LNCAP (cell line): ENCODE data around the gene AMPD2.

Experiments
- TF ChIP-seq, protein P1 (sequence below): fragments of 450-650 bp; IDR thresholded peaks from 2 replicates; pipeline ENCODE4 v1.5.1; 2017; ENCODE audit warnings: mild to moderate bottlenecking

Gene AMPD2

DNA sequence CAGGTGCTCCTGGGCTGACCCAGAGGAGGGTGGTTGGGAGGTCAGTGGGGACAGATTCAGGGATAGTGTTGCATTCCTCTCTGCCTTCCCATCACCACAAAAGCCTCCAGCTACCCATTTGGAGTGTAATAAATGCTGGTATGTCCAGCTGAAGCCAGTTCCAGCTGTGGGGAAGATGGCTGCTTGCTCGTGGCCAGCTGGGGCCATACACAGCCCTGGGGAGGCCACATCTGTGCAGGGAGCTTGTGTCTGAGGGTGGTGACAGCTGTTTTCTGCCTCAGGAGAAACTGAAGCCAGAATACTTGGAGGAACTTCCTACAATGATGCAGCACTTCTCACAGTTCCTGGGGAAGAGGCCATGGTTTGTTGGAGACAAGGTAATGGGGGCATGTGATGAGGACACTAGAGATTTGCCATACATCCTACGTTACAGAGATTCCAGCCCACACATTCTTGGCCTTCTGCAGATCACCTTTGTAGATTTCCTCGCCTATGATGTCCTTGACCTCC lies 39.0 kb downstream of the AMPD2 start:
- TF ChIP-seq, protein P1, sequence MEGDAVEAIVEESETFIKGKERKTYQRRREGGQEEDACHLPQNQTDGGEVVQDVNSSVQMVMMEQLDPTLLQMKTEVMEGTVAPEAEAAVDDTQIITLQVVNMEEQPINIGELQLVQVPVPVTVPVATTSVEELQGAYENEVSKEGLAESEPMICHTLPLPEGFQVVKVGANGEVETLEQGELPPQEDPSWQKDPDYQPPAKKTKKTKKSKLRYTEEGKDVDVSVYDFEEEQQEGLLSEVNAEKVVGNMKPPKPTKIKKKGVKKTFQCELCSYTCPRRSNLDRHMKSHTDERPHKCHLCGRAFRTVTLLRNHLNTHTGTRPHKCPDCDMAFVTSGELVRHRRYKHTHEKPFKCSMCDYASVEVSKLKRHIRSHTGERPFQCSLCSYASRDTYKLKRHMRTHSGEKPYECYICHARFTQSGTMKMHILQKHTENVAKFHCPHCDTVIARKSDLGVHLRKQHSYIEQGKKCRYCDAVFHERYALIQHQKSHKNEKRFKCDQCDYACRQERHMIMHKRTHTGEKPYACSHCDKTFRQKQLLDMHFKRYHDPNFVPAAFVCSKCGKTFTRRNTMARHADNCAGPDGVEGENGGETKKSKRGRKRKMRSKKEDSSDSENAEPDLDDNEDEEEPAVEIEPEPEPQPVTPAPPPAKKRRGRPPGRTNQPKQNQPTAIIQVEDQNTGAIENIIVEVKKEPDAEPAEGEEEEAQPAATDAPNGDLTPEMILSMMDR: no peak

DNA sequence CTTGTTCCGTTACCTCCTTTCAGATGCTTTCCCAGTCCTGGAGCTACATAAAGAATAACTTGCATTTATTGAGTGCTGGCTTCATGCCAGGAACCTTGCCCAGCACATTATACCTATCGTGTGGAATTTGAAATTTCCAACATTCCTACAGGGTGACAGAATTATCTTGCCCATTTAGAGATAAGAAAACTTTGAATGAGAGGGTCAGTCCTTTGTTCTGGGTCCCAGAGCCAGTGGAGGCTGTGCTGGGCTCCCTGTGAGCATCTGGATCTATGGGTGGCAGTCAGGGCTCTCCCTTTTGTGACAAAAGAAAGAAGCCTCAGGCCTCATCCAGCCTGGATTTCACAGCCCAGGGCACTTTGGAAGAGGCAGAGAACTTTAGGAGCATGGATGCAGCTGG lies 39.5 kb downstream of the AMPD2 start:
- TF ChIP-seq, protein P1: no peak

GRCh38 chr1:109659997-109660690 lies 40.5 kb downstream of the AMPD2 start:
- TF ChIP-seq, protein P1: no peak

DNA sequence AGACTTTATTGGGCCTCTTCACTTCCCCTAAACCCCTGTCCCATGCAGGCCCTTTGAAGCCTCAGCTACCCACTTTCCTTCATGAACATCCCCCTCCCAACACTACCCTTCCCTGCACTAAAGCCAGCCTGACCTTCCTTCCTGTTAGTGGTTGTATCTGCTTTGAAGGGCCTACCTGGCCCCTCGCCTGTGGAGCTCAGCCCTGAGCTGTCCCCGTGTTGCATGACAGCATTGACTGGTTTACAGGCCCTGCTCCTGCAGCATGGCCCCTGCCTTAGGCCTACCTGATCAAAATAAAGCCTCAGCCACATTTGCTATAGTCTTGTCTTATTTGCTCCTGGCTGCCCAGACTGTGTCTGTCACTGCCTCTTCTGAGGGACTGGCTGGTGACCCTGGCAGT lies 41.8 kb downstream of the AMPD2 start:
- TF ChIP-seq, protein P1: no peak

DNA sequence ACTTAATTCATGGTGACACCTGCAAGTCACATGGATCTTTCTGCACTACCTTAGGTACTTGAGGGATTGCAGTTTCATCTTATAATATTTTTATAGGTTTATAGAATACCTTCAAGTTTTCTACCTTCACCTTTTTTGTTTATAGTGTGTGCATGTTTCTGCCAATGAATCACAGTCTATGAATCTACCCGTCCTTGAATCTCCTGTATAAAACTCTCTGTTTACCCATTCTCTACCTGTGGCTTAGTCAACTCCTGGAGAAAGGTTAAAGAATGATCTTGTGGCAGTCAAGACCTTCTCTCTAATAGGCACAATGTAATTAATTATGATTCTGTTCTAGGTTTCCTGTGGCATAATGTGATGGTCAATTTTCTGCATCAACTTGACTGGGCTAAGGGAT lies 45.0 kb downstream of the AMPD2 start:
- TF ChIP-seq, protein P1: no peak

- TF ChIP-seq, protein P1: no peak
These were observed 48.0 kb downstream of the AMPD2 start, which contains the start of gene GSTM2 for GRCh38 chr1:109667452-109668122. Gene GSTM2 (plus strand): TSS chr1:109668057. CDS start chr1:109668116, 59 bp downstream.

GRCh38 chr1:109668123-109668775 lies 48.6 kb downstream of the AMPD2 start:
- TF ChIP-seq, protein P1: no peak
